Keratinocyte (primary cell): Measurements from ENCODE around the gene STRN.

ENCODE experiments used
- CTCF ChIP-seq, 3 experiments: IDR thresholded peaks in 1 of 3; conservative IDR thresholded peaks in 1 of 3; optimal IDR thresholded peaks in 1 of 3; 2 replicates in 2 of 3; 3 replicates in 1 of 3; pipeline versions ENCODE3 to v1.5.1; 2011; ENCODE audit warnings: low read length in 3 of 3, mild to moderate bottlenecking in 3 of 3, moderate library complexity in 2 of 3, control low read depth in 1 of 3, inconsistent platforms in 1 of 3; ENCODE audit not compliant: insufficient read depth in 2 of 3; ENCODE audit errors: extremely low read depth in 1 of 3
- EZH2 ChIP-seq: IDR thresholded peaks from one replicate; pipeline ENCODE4 v1.6.1; 2012; ENCODE audit warnings: inconsistent platforms, mild to moderate bottlenecking, low read length, moderate library complexity

GRCh38 chr2:36834731-36835524, 131.4 kb downstream of the STRN start:
- TF ChIP-seq CTCF (optimal IDR thresholded peaks at IDR 0.05 in 1 of 3, IDR thresholded peaks at IDR 0.05 in 1 of 3, conservative IDR thresholded peaks at IDR 0.05 in 1 of 3; ENCODE audit: extremely low read depth in 1 of 3, insufficient read depth in 2 of 3, low read length in 3 of 3), result no peak
- TF ChIP-seq EZH2, result no peak
